HepG2 (cell line): ENCODE measurements around the gene OR2A2. TPM values are rescaled to one million over a fixed set of nuclear protein-coding genes. Genes with fewer than 3 reads are reported as not detected.

Source experiments
- ATAC-seq: fragments of 200-7000 bp; cut with Tn5 transposase; 3 replicates; pipeline ENCODE4 v1.9.1; 2020; ENCODE audit warnings: mild to moderate bottlenecking, moderate library complexity
- BruUV-seq: library from RNA; stranded (reverse); fragments of 400-500 nt; replicated peaks from 2 replicates; lab custom pipeline; 2021; lab: Mats Ljungman, UMichigan
- CTCF ChIA-PET: fragments of 300-600 bp; formaldehyde crosslinking; extraction: SDS; loops from one replicate; lab custom pipeline; 2021; ENCODE audit warnings: low total read pairs, inconsistent platforms, low intra/inter-chr PET ratio; lab: Yijun Ruan, JAX
- POLR2A ChIA-PET: fragments of 350-600 bp; sonication (Branson Sonifier 250); formaldehyde crosslinking; loops from one replicate; lab custom pipeline; 2020; ENCODE audit warnings: antibody characterized with exemption, inconsistent platforms; lab: Yijun Ruan, JAX
- DNase-seq: peaks from one replicate; pipeline ENCODE4 v3.0.0-alpha.2; 2015; ENCODE audit warnings: low spot score
- FAIRE-seq: peaks from 3 replicates; lab custom pipeline; 2011; peaks lifted over from hg19 to GRCh38; lab: Jason Lieb, UNC
- H2AFZ ChIP-seq: one replicate; pipeline ENCODE4 v1.6.1; 2011; ENCODE audit warnings: low read length, inconsistent platforms
- H3K27ac ChIP-seq: fragments of 300-600 bp; 3 replicates; pipeline ENCODE4 v1.8.0; 2011; ENCODE audit warnings: mixed run types, mild to moderate bottlenecking, mixed read lengths, low read length, inconsistent platforms; ENCODE audit not compliant: insufficient read depth; ENCODE audit errors: extremely low read length
- H3K27me3 ChIP-seq, 2 experiments: fragments of 200-600 bp in 1 of 2; 2 replicates in 1 of 2; 3 replicates in 1 of 2; pipeline versions ENCODE4 v1.6.0 to v1.8.0; 2011; ENCODE audit warnings: low read length in 2 of 2, mild to moderate bottlenecking in 2 of 2, moderate library complexity in 2 of 2, inconsistent platforms in 1 of 2; ENCODE audit not compliant: insufficient read depth in 2 of 2, control insufficient read depth in 1 of 2
- H3K36me3 ChIP-seq, 2 experiments: fragments of 200-600 bp in 1 of 2; replicated peaks in 1 of 2; 2 replicates in 1 of 2; 3 replicates in 1 of 2; pipeline versions ENCODE4 v1.5.1 to v1.8.0; 2011; ENCODE audit warnings: low read length in 2 of 2, inconsistent platforms in 1 of 2; ENCODE audit not compliant: insufficient read depth in 2 of 2, control insufficient read depth in 1 of 2
- H3K4me1 ChIP-seq: 2 replicates; pipeline ENCODE4 v1.5.1; 2012; ENCODE audit warnings: low read length, inconsistent platforms; ENCODE audit not compliant: insufficient read depth
- H3K4me2 ChIP-seq: 2 replicates; pipeline ENCODE4 v1.6.0; 2011; ENCODE audit warnings: low read depth, low read length, inconsistent platforms
- H3K4me3 ChIP-seq, 3 experiments: fragments of 200-600 bp in 1 of 3; sonication (generic), shearing (Covaris generic) in 1 of 3; replicated peaks in 1 of 3; 2 replicates each; pipeline ENCODE4 v1.5.1; 2011 to 2016; ENCODE audit warnings: low read length in 3 of 3, inconsistent platforms in 2 of 3, low read depth in 2 of 3, mild to moderate bottlenecking in 2 of 3, control low read depth in 1 of 3, mixed read lengths in 1 of 3; ENCODE audit not compliant: insufficient read depth in 1 of 3
- H3K79me2 ChIP-seq: one replicate; pipeline ENCODE4 v1.6.1; 2011; ENCODE audit warnings: low read length, inconsistent platforms; ENCODE audit not compliant: insufficient read depth
- H3K9ac ChIP-seq: 2 replicates; pipeline ENCODE4 v1.6.0; 2011; ENCODE audit warnings: mild to moderate bottlenecking, low read depth, low read length, inconsistent platforms; ENCODE audit not compliant: insufficient read depth
- H3K9me3 ChIP-seq: 2 replicates; pipeline ENCODE4 v1.5.1; 2012; ENCODE audit warnings: mild to moderate bottlenecking, low read length
- H4K20me1 ChIP-seq: 2 replicates; pipeline ENCODE4 v1.6.0; 2011; ENCODE audit warnings: inconsistent platforms, mild to moderate bottlenecking, low read length, moderate library complexity; ENCODE audit not compliant: insufficient read depth
- HMG20A ChIP-seq: IDR thresholded peaks from 2 replicates; pipeline ENCODE4 v1.6.1; 2016; ENCODE audit warnings: borderline replicate concordance
- HNRNPK ChIP-seq: fragments of 200-400 bp; formaldehyde crosslinking; IDR thresholded peaks from 2 replicates; pipeline ENCODE4 v1.6.1; 2018; ENCODE audit warnings: low read length, low read depth, moderate library complexity, mild to moderate bottlenecking; ENCODE audit not compliant: poor library complexity, severe bottlenecking
- WGBS: methylation state at CpG from one replicate; pipeline ENCODE4 v1.1.6; 2017; ENCODE audit warnings: low lambda C conversion rate; 5-methylcytosine and 5-hydroxymethylcytosine counted together
- in situ Hi-C: cut with HindIII; loops from 2 replicates; pipeline ENCODE4 v1.10.0; 2017; ENCODE audit warnings: low pct_unique_long_range_greater_than_20kb; ENCODE audit not compliant: extremely low pct_ligation_motif_present
- intact Hi-C: fragments of 100-400 bp; cut with micrococcal nuclease; formaldehyde crosslinking; loops from one replicate; pipeline ENCODE4 v1.10.0; 2022; ENCODE audit not compliant: unreplicated experiment
- polyA plus RNA-seq, 8 experiments: library from polyadenylated mRNA; depleted of rRNA in 3 of 8; stranded (reverse) in 7 of 8; unstranded in 1 of 8; fragments of >200 nt; fragmentation: Illumina TruSeq in 4 of 8; extraction: Trizol in 4 of 8; gene quantifications; 2 replicates each; pipeline versions ENCODE4 v1.2.1 to v1.2.3, GENCODE V29; 2011 to 2016; ENCODE audit warnings: low read depth in 4 of 8, missing spikeins in 1 of 8, mixed read lengths in 1 of 8; ENCODE audit not compliant: insufficient read depth in 1 of 8
- small RNA-seq, 3 experiments: library from RNA; depleted of rRNA; stranded (forward); fragments of <200 nt; gene quantifications; one replicate each; pipeline ENCODE3, GENCODE V24; 2012; ENCODE audit warnings: low read depth in 2 of 3, low replicate concordance in 1 of 3; ENCODE audit not compliant: insufficient read length in 3 of 3, insufficient read depth in 2 of 3
- total RNA-seq, 5 experiments: library from RNA; depleted of rRNA; stranded (reverse); fragments of >200 nt; fragmentation: Illumina TruSeq; extraction: Trizol; gene quantifications; 2 replicates each; pipeline ENCODE4 v1.2.3, GENCODE V29; 2016; ENCODE audit warnings: low read depth in 1 of 5

OR2A2 gene
- total and polyA plus RNA-seq, 2 of the 13 experiments (the other 11 are each of a cell fraction or from before 2014, with no cell fraction given), result not detected

DNA sequence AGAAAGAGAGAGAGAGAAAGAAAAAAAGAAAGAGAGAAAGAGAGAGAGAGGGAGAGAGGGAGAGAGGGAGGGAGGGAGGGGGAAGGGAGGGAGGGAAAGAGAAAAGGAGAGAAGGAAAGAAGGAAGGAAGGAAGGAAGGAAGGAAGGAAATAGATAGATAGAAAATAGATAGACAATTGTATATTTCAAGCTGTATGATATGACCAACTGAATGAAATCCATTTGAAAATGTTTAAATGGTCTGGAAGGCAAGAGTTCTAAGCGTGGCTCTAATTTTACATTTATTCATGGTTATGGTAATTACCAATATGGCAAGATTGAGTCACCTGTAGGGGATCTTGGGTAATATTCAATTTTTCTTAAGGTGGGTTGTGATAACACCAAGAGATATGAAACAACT, 49.5 kb downstream of the OR2A2 start:
- no peaks in the 10 kb centered on the region for H3K9me3 ChIP-seq
- no peak overlapping the region for H3K4me3 ChIP-seq
- H2AFZ ChIP-seq, result no peak overlapping the region
- no peak for FAIRE-seq
- BruUV-seq, result no TSS peak
- TF ChIP-seq HNRNPK, result peak; percentile 80
- TF ChIP-seq HMG20A, result no peak
- no peaks in the 10 kb centered on the region for H4K20me1 ChIP-seq
- 0% methylated on average over 1 of the region's 1 CpG for WGBS
- in situ Hi-C loops (no loop called here), intact Hi-C loops (no loop called here)
- no peak for ATAC-seq
- H3K27me3 ChIP-seq, result no peaks in the 10 kb centered on the region
- no peaks in the 10 kb centered on the region for H3K4me1 ChIP-seq
- ChIA-PET CTCF (no interaction called here), POLR2A (no interaction called here)
- no peak overlapping the region for H3K4me2 ChIP-seq
- no peaks in the 10 kb centered on the region for H3K36me3 ChIP-seq
- no peak for DNase-seq
- no peak overlapping the region for H3K27ac ChIP-seq
- no peak overlapping the region for H3K9ac ChIP-seq
- no peaks in the 10 kb centered on the region for H3K79me2 ChIP-seq

Small RNAs within 50 kb of the gene (small RNA-seq; reads per million reads assigned to genes)
- 0 reads per million in 3 experiments for gene OR2A41P

Other genes with a start within 250 kb of the OR2A2 start
- gene TCAF1, start 207.4 kb upstream of the OR2A2 start, total RNA-seq (2016; rRNA removed; fragmentation: Illumina TruSeq; extraction: Trizol), result 101 and 124 TPM in 2 replicates
- 36.2 and 40.0 TPM in 2 replicates for gene TCAF1, start 207.4 kb upstream of the OR2A2 start, polyA plus RNA-seq (2011; rRNA removed)
- 0.13 TPM in 1 of 2 replicates, not detected in the other for gene OR2F2, start 174.3 kb upstream of the OR2A2 start, total RNA-seq (2016; rRNA removed; fragmentation: Illumina TruSeq; extraction: Trizol)
- not detected in 2 replicates for gene OR2F2, start 174.3 kb upstream of the OR2A2 start, polyA plus RNA-seq (2011; rRNA removed)
- gene OR2F1, start 154.7 kb upstream of the OR2A2 start, total RNA-seq (2016; rRNA removed; fragmentation: Illumina TruSeq; extraction: Trizol), result 0.90 and 1.5 TPM in 2 replicates
- 0.35 and 0.36 TPM in 2 replicates for gene OR2F1, start 154.7 kb upstream of the OR2A2 start, polyA plus RNA-seq (2011; rRNA removed)
- gene OR6B1, start 109.3 kb upstream of the OR2A2 start, total RNA-seq (2016; rRNA removed; fragmentation: Illumina TruSeq; extraction: Trizol), result not detected in 2 replicates
- 0.18 TPM in 2 replicates for gene OR6B1, start 109.3 kb upstream of the OR2A2 start, polyA plus RNA-seq (2011; rRNA removed)
- gene OR2A5, start 60.6 kb upstream of the OR2A2 start, total RNA-seq (2016; rRNA removed; fragmentation: Illumina TruSeq; extraction: Trizol), result not detected in 2 replicates
- gene OR2A5, start 60.6 kb upstream of the OR2A2 start, polyA plus RNA-seq (2011; rRNA removed), result not detected in 2 replicates
- not detected in 2 replicates for gene OR2A25, start 39.8 kb upstream of the OR2A2 start, total RNA-seq (2016; rRNA removed; fragmentation: Illumina TruSeq; extraction: Trizol)
- 0.07 TPM in 1 of 2 replicates, not detected in the other for gene OR2A25, start 39.8 kb upstream of the OR2A2 start, polyA plus RNA-seq (2011; rRNA removed)
- not detected in 2 replicates for gene OR2A12, start 23.3 kb upstream of the OR2A2 start, total RNA-seq (2016; rRNA removed; fragmentation: Illumina TruSeq; extraction: Trizol)
- 0.18 TPM in 1 of 2 replicates, not detected in the other for gene OR2A12, start 23.3 kb upstream of the OR2A2 start, polyA plus RNA-seq (2011; rRNA removed)
- gene OR2A14, start 13.6 kb downstream of the OR2A2 start, total RNA-seq (2016; rRNA removed; fragmentation: Illumina TruSeq; extraction: Trizol), result not detected in 2 replicates
- not detected in 2 replicates for gene OR2A14, start 13.6 kb downstream of the OR2A2 start, polyA plus RNA-seq (2011; rRNA removed)
- not detected in 2 replicates for gene CTAGE4, start 73.9 kb downstream of the OR2A2 start, total RNA-seq (2016; rRNA removed; fragmentation: Illumina TruSeq; extraction: Trizol)
- not detected in 2 replicates for gene CTAGE4, start 73.9 kb downstream of the OR2A2 start, polyA plus RNA-seq (2011; rRNA removed)
- gene ARHGEF35, start 86.2 kb downstream of the OR2A2 start, total RNA-seq (2016; rRNA removed; fragmentation: Illumina TruSeq; extraction: Trizol), result 0.18 TPM in 1 of 2 replicates, not detected in the other
- 0.03 TPM in 1 of 2 replicates, not detected in the other for gene ARHGEF35, start 86.2 kb downstream of the OR2A2 start, polyA plus RNA-seq (2011; rRNA removed)
- gene OR2A42, start 130.0 kb downstream of the OR2A2 start, total RNA-seq (2016; rRNA removed; fragmentation: Illumina TruSeq; extraction: Trizol), result not detected in 2 replicates
- not detected in 2 replicates for gene OR2A42, start 130.0 kb downstream of the OR2A2 start, polyA plus RNA-seq (2011; rRNA removed)
- gene OR2A7, start 155.2 kb downstream of the OR2A2 start, total RNA-seq (2016; rRNA removed; fragmentation: Illumina TruSeq; extraction: Trizol), result not detected in 2 replicates
- gene OR2A7, start 155.2 kb downstream of the OR2A2 start, polyA plus RNA-seq (2011; rRNA removed), result not detected in 2 replicates
- gene CTAGE8, start 159.7 kb downstream of the OR2A2 start, total RNA-seq (2016; rRNA removed; fragmentation: Illumina TruSeq; extraction: Trizol), result not detected in 2 replicates
- not detected in 2 replicates for gene CTAGE8, start 159.7 kb downstream of the OR2A2 start, polyA plus RNA-seq (2011; rRNA removed)
- not detected in 2 replicates for gene OR2A1, start 202.8 kb downstream of the OR2A2 start, total RNA-seq (2016; rRNA removed; fragmentation: Illumina TruSeq; extraction: Trizol)
- gene OR2A1, start 202.8 kb downstream of the OR2A2 start, polyA plus RNA-seq (2011; rRNA removed), result not detected in 2 replicates
- gene ARHGEF5, start 245.8 kb downstream of the OR2A2 start, total RNA-seq (2016; rRNA removed; fragmentation: Illumina TruSeq; extraction: Trizol), result 1.2 and 1.3 TPM in 2 replicates
- gene ARHGEF5, start 245.8 kb downstream of the OR2A2 start, polyA plus RNA-seq (2011; rRNA removed), result 1.3 and 1.7 TPM in 2 replicates